ENCODE measurements around the gene ADGRG3. TPM values are rescaled to one million over a fixed set of nuclear protein-coding genes. Genes with fewer than 3 reads are reported as not detected.
"Not testable (repeated sequence)": the region's sequence is repeated elsewhere in the genome, so short reads cannot be mapped to it uniquely, and the experiment has no call there.

Gene ADGRG3
- total RNA-seq, 3 donors from 2014 or later, result 0.84 to 3.4 (median 1.8) TPM

DNA sequence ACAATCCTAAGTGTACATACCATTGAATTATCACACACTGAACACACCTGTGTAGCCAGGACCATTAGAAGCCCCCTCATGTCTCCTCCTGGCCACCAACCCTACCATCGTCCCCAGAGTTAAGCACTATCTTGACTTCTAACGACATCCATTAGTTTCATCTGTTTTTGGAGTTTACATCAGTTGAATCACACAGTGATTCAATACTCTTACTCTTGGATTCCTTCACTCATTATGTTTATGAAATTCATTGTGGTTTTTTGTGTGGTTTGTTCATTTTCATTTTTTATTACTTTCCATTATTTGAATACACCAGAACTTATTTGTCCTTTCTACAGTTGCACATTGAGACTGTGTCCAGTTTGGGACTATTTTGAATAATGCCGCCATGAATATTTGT lies 40.1 kb downstream of the ADGRG3 start:
- no peak overlapping the region for H3K4me3 ChIP-seq
- intact Hi-C loops (cut with DNase I, micrococcal nuclease), result no loop called here
- TF ChIP-seq, protein P1, sequence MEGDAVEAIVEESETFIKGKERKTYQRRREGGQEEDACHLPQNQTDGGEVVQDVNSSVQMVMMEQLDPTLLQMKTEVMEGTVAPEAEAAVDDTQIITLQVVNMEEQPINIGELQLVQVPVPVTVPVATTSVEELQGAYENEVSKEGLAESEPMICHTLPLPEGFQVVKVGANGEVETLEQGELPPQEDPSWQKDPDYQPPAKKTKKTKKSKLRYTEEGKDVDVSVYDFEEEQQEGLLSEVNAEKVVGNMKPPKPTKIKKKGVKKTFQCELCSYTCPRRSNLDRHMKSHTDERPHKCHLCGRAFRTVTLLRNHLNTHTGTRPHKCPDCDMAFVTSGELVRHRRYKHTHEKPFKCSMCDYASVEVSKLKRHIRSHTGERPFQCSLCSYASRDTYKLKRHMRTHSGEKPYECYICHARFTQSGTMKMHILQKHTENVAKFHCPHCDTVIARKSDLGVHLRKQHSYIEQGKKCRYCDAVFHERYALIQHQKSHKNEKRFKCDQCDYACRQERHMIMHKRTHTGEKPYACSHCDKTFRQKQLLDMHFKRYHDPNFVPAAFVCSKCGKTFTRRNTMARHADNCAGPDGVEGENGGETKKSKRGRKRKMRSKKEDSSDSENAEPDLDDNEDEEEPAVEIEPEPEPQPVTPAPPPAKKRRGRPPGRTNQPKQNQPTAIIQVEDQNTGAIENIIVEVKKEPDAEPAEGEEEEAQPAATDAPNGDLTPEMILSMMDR (IDR thresholded peaks at IDR 0.05), result no peak
- ATAC-seq, result no peak
- no peaks in the 10 kb centered on the region for H3K4me1 ChIP-seq (ENCODE audit: low read depth)
- no peaks in the 10 kb centered on the region for H3K36me3 ChIP-seq (ENCODE audit: low read depth)
- DNase-seq, result no peak
- H3K9me3 ChIP-seq, result no peaks in the 10 kb centered on the region

DNA sequence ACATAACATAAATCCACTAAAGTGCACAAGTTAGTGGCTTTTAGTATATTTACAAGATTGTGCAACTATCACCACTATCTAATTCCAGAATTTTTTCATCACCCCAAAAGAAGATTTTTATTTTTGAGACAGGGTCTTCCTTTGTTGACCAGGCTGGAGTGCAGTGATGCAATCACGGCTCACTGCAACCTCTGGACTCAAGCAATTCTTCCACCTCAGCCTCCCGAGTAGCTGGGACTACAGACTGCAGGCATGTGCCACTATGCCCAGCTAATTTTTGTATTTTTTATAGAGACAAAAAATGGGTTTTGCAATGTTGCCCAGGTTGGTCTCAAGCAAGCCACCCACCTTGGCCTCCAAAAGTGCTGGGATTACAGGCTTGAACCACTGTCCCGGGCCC lies 41.6 kb downstream of the ADGRG3 start:
- no peaks in the 10 kb centered on the region for H3K36me3 ChIP-seq (ENCODE audit: low read depth)
- no peaks in the 10 kb centered on the region for H3K9me3 ChIP-seq
- ATAC-seq (no peak), DNase-seq (no peak)
- intact Hi-C loops (cut with DNase I, micrococcal nuclease), result no loop called here
- TF ChIP-seq, protein P1 (IDR thresholded peaks at IDR 0.05), result no peak
- H3K4me1 ChIP-seq (ENCODE audit: low read depth), result no peaks in the 10 kb centered on the region
- H3K4me3 ChIP-seq, result no peak overlapping the region

DNA sequence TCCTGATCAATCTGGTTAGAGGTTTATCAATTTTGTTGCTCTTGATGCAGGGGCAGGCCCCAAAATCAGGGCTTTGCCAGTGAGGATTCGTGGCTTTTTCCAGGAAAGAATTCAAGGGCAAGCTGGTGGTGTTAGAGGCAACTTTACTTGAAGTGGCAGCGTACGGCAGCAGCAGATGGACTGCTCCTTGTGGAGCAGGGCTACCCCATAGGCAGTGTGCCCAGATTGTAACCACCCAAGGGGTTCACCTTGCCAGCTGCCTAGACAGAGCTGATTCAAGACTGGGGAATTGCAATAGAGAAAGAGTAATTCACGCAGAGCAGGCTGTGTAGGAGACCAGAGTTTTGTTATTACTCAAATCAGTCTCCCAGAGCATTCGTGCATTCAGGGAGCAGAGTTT lies 43.2 kb downstream of the ADGRG3 start:
- ATAC-seq, result no peak
- no peaks in the 10 kb centered on the region for H3K4me1 ChIP-seq (ENCODE audit: low read depth)
- no peaks in the 10 kb centered on the region for H3K9me3 ChIP-seq
- H3K36me3 ChIP-seq (ENCODE audit: low read depth), result no peaks in the 10 kb centered on the region
- no peak for DNase-seq
- no peak overlapping the region for H3K4me3 ChIP-seq
- intact Hi-C loops (cut with DNase I, micrococcal nuclease), result no loop called here
- TF ChIP-seq, protein P1 (IDR thresholded peaks at IDR 0.05), result no peak

DNA sequence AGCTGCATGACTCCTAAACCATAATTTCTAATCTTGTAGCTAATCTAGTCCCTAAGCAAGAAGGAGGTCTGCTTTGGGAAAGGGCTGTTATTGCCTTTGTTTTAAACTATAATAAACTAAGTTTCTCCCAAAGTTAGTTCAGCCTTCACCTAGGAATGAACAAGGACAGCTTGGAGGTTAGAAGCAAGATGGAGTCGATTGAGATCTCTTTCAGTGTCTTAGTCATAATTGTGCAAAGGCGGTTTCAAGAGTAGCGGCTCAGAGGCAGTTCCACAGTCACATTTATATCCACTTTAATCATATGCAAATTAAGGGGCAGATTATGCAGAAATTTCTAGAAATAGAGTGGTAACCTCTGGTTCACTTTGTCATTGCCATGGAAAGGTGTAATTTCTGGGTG lies 43.9 kb downstream of the ADGRG3 start:
- no peak for ATAC-seq
- TF ChIP-seq, protein P1 (IDR thresholded peaks at IDR 0.05), result no peak
- no peaks in the 10 kb centered on the region for H3K4me1 ChIP-seq (ENCODE audit: low read depth)
- no peaks in the 10 kb centered on the region for H3K9me3 ChIP-seq
- no peaks in the 10 kb centered on the region for H3K36me3 ChIP-seq (ENCODE audit: low read depth)
- no peak overlapping the region for H3K4me3 ChIP-seq
- intact Hi-C loops (cut with DNase I, micrococcal nuclease), result no loop called here
- DNase-seq, result no peak

DNA sequence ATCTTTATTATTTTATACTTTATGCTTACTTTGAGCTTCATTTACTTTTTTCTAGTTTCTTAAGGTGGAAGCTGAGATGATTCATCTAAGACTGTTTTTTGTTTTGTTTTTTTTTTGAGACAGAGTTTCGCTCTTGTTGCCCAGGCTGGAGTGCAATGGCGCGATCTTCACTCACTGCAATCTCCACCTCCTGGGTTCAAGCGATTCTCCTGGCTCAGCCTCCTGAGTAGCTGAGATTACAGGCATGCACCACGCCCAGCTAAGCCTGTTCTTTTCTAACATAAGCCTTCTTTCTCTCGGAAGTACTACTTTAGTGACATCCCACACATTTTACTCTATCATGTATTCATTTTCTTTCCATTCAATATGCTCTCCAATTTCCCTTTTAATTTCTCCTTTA lies 44.5 kb downstream of the ADGRG3 start:
- H3K36me3 ChIP-seq (ENCODE audit: low read depth); H3K4me1 ChIP-seq (ENCODE audit: low read depth); DNase-seq; ATAC-seq; H3K9me3 ChIP-seq; intact Hi-C loops (cut with DNase I, micrococcal nuclease); H3K4me3 ChIP-seq: not testable (repeated sequence)

DNA sequence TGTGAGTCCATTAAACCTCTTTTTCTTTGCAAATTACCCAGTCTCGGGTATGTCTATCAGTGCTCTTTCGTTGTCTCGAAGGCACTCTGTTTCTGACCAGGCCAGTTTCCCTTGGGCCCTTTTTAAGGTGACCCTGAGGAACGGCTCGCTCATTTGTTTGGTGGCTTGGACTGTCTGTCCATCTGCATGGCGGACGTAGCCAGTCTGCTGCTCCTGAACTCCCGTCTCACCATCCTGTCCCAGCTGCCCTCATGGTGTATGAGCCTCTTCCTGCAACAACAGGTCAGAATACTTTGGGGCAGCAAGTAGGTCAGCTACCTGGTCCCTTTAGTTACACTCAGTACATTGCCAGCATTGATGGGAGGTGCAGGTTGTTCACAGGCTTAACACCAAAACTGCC lies 45.5 kb downstream of the ADGRG3 start:
- ATAC-seq (no peak), DNase-seq (no peak)
- TF ChIP-seq, protein P1 (IDR thresholded peaks at IDR 0.05), result no peak
- Histone ChIP-seq H3K9me3 (no peaks in the 10 kb centered on the region), H3K36me3 (ENCODE audit: low read depth) (no peaks in the 10 kb centered on the region), H3K4me3 (no peak overlapping the region), H3K4me1 (ENCODE audit: low read depth) (no peaks in the 10 kb centered on the region)
- intact Hi-C loops (cut with DNase I, micrococcal nuclease), result no loop called here
